Osteoblast (primary cell): ENCODE data around the gene KRTAP4-16. TPM values are rescaled to one million over a fixed set of nuclear protein-coding genes. Genes with fewer than 3 reads are reported as not detected.

ENCODE experiments used
- DNase-seq: peaks from one replicate; pipeline ENCODE4 v3.0.0; 2011; ENCODE audit warnings: low spot score, mixed read lengths; ENCODE audit not compliant: insufficient read length; ENCODE audit errors: missing footprints
- H2AFZ ChIP-seq: 2 replicates; pipeline ENCODE4 v1.6.0; 2011; ENCODE audit warnings: mild to moderate bottlenecking, low read length
- H3K27ac ChIP-seq: 2 replicates; pipeline ENCODE4 v1.5.1; 2011; ENCODE audit warnings: mild to moderate bottlenecking, low read depth, low read length, moderate library complexity
- H3K27me3 ChIP-seq: 2 replicates; pipeline ENCODE4 v1.6.0; 2012; ENCODE audit warnings: mild to moderate bottlenecking, control low read depth, inconsistent platforms, low read length, moderate library complexity; ENCODE audit not compliant: insufficient read depth
- H3K36me3 ChIP-seq: 2 replicates; pipeline ENCODE4 v1.5.1; 2011; ENCODE audit warnings: mild to moderate bottlenecking, low read length, control low read depth, moderate library complexity; ENCODE audit not compliant: insufficient read depth
- H3K4me1 ChIP-seq: 2 replicates; pipeline ENCODE4 v1.5.1; 2011; ENCODE audit warnings: mild to moderate bottlenecking, low read length, control low read depth, moderate library complexity; ENCODE audit not compliant: insufficient read depth
- H3K4me2 ChIP-seq: 2 replicates; pipeline ENCODE4 v1.6.0; 2011; ENCODE audit warnings: mild to moderate bottlenecking, low read length; ENCODE audit not compliant: insufficient read depth
- H3K4me3 ChIP-seq: fragments of 200-600 bp; sonication (generic); 3 replicates; pipeline ENCODE4 v1.5.1; 2012; ENCODE audit warnings: mild to moderate bottlenecking, low read length, inconsistent platforms; ENCODE audit not compliant: insufficient read depth
- H3K79me2 ChIP-seq: 2 replicates; pipeline ENCODE4 v1.6.0; 2012; ENCODE audit warnings: mild to moderate bottlenecking, low read length, control low read depth, inconsistent platforms; ENCODE audit not compliant: insufficient read depth
- H3K9me3 ChIP-seq: 2 replicates; pipeline ENCODE4 v1.5.1; 2011; ENCODE audit warnings: low read depth, low read length, control low read depth
- H4K20me1 ChIP-seq: 2 replicates; pipeline ENCODE4 v1.6.0; 2012; ENCODE audit warnings: mild to moderate bottlenecking, low read length, control low read depth; ENCODE audit not compliant: insufficient read depth
- total RNA-seq: library from RNA; depleted of rRNA; stranded (reverse); fragments of >200 nt; gene quantifications from 2 replicates; pipeline ENCODE4 v1.2.3, GENCODE V29; 2012
- TF ChIP-seq, protein P1 (sequence below): IDR thresholded peaks from 2 replicates; pipeline ENCODE4 v1.5.1; 2011; ENCODE audit warnings: mild to moderate bottlenecking, low read depth, low read length, moderate library complexity; ENCODE audit errors: extremely low read depth

Gene KRTAP4-16
- total RNA-seq, 1 donor: not detected

DNA sequence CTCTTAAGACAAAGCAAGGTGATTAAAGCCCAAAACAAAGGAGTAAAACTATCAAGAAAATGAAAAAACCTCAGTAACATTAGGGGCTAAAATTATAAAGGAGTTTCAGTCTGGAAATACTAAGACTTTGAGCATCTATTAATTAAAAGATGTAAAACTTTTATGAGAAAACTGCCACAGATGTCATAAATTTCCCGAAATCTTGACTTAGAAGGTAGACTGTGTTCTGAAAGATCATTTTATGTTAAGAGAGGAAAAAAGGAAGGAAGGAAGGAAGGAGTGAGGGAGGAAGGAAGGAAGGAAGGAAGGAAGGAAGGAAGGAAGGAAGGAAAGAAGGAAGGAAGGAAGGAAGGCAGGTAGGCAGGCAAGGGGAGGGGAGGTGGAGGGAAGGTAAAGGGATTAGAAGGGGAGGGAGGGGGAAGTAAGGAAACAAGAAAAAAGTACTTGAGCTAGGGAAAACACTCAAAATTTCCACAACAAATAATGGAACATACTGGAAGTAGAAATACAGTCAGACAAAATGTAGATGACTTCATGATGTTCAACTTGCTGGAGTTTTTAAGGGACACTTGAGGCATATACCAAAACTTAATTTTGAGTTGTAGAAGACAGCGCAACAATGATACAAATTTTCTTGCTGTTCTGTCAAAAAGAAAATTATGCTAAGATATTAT is 45.7 kb upstream of the KRTAP4-16 start:
- H3K4me3 ChIP-seq: no peak overlapping the region
- H3K27me3 ChIP-seq: no peaks in the 10 kb centered on the region
- no peaks in the 10 kb centered on the region for H3K79me2 ChIP-seq
- H3K4me1 ChIP-seq: no peaks in the 10 kb centered on the region
- H2AFZ ChIP-seq: no peak overlapping the region
- peaks cover 2% of the 10 kb centered on the region for H3K9me3 ChIP-seq
- no peak overlapping the region for H3K4me2 ChIP-seq
- no peak for DNase-seq
- no peak overlapping the region for H3K27ac ChIP-seq
- TF ChIP-seq, protein P1, sequence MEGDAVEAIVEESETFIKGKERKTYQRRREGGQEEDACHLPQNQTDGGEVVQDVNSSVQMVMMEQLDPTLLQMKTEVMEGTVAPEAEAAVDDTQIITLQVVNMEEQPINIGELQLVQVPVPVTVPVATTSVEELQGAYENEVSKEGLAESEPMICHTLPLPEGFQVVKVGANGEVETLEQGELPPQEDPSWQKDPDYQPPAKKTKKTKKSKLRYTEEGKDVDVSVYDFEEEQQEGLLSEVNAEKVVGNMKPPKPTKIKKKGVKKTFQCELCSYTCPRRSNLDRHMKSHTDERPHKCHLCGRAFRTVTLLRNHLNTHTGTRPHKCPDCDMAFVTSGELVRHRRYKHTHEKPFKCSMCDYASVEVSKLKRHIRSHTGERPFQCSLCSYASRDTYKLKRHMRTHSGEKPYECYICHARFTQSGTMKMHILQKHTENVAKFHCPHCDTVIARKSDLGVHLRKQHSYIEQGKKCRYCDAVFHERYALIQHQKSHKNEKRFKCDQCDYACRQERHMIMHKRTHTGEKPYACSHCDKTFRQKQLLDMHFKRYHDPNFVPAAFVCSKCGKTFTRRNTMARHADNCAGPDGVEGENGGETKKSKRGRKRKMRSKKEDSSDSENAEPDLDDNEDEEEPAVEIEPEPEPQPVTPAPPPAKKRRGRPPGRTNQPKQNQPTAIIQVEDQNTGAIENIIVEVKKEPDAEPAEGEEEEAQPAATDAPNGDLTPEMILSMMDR: no peak
- no peaks in the 10 kb centered on the region for H3K36me3 ChIP-seq
- H4K20me1 ChIP-seq: no peaks in the 10 kb centered on the region

DNA sequence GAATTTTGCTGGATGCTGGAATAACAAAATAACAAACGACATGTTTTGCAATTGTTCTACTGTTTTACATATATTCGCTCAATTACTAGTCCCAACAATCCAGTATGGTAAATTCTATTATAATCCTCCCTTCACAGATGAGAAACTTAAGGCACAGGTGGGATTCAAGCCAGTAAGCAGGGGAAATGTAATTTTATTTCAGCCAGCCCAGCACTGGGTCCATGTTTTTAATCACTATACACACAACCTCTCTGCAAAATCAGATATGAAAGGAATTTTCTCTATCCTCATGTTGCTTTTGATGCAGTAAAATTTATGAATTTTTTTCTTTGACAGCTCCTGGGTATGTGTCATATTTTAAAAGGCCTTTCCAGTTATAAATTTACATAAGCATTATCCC is 43.3 kb upstream of the KRTAP4-16 start:
- Histone ChIP-seq H2AFZ (no peak overlapping the region), H3K27me3 (no peaks in the 10 kb centered on the region), H3K36me3 (no peaks in the 10 kb centered on the region), H3K79me2 (no peaks in the 10 kb centered on the region), H3K27ac (no peak overlapping the region), H3K4me3 (no peak overlapping the region), H3K9me3 (peaks cover 2% of the 10 kb centered on the region), H4K20me1 (no peaks in the 10 kb centered on the region), H3K4me1 (peaks cover 6% of the 10 kb centered on the region), H3K4me2 (no peak overlapping the region)
- no peak for DNase-seq
- TF ChIP-seq, protein P1: no peak

DNA sequence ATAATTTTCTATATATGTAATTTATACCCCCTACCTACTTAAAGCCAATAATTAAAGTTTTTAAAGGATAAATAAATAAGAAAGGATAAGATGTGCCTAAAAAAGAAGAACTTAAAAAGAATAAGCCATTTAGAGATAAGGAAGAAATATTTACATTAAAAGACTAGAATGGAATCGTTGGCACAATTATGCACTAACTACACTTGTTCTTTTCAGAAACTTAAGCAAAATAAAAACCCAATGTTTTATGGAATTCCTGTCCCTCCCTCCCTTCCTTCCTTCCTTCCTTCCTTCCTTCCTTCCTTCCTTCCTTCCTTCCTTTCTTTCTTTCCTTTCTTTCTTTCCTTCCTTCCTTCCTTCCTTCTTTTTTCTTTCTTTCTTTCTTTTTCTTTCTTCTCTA is 42.8 kb upstream of the KRTAP4-16 start:
- Histone ChIP-seq H3K4me2 (no peak overlapping the region), H3K4me3 (no peak overlapping the region), H2AFZ (no peak overlapping the region), H3K27me3 (no peaks in the 10 kb centered on the region), H3K9me3 (peaks cover 2% of the 10 kb centered on the region), H3K36me3 (no peaks in the 10 kb centered on the region), H3K79me2 (no peaks in the 10 kb centered on the region), H4K20me1 (no peaks in the 10 kb centered on the region), H3K27ac (no peak overlapping the region), H3K4me1 (peaks cover 6% of the 10 kb centered on the region)
- no peak for DNase-seq
- TF ChIP-seq, protein P1: no peak

DNA sequence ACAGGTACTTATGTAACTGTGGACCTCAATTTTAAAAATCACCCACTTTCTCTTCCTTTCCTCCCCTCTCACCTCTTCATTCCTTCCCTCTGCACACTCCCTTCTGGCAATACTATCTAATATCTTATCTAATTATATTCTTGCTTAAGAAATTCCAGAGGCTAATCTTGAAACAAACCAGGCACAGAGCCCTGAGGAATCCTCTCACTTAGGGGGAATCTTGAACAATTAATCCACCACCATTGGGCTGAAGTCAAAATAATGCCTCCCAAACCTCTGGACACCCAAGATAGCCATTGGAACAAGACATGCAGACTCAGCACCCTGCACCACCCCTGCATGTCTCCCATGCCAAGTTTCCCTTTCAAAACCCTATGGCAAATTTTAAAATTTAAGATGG is 39.4 kb upstream of the KRTAP4-16 start:
- Histone ChIP-seq H3K4me3 (no peak overlapping the region), H3K79me2 (no peaks in the 10 kb centered on the region), H3K27me3 (no peaks in the 10 kb centered on the region), H3K27ac (peak overlapping the region; percentile 69), H3K4me1 (peaks cover 6% of the 10 kb centered on the region), H3K4me2 (no peak overlapping the region), H4K20me1 (no peaks in the 10 kb centered on the region), H3K9me3 (peaks cover 2% of the 10 kb centered on the region), H3K36me3 (no peaks in the 10 kb centered on the region), H2AFZ (no peak overlapping the region)
- no peak for DNase-seq
- TF ChIP-seq, protein P1: no peak
